Fibroblast of gingiva (primary cell): Measurements from ENCODE around the gene PTPRO.

ENCODE experiments used
- DNase-seq: peaks from one replicate; pipeline ENCODE4 v3.0.0-alpha.2; 2011; ENCODE audit warnings: low read depth

Gene PTPRO

DNA sequence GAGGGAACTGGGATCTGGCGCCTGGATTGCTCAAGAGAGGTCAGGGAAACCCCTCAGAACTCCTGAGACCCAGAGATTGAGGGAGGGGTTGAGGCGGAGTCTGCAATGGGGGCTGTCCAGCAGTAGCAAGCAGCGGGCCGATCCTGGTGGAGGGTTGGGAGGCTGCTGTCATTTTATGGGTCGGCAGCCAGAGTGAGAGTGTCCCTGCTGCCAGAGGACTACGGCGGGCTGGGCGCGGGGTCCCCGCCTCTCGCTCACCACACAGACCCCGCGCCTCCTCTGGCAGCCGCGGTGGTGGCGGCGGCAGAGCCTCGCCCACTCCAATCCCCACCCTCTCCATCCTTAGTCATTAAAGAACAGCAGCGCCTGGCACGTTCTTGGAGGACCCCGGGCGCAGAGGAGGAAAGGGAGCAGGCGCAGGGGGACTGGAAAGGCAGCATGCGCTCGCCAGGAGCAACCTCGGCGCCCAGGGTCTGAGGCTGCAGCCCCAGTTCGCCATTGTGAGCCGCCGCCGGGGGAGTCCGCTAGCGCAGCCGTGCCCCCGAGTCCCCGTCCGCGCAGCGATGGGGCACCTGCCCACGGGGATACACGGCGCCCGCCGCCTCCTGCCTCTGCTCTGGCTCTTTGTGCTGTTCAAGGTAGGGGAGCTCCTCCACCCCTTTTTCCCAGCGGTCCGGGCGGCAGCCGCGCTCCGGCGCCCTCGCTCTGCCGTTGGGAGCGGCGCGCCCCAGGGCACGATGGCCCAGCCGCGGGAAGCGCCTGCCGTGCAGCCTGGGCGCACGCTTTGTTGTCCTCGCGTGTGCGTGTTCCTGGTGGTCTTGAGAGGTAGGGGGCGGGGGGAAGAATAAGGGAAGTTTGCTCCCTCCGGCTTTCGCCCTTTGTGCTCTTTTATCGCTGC lies at the start of gene PTPRO:
PTPRO (plus strand) TSS at position 345 of the 898 bp plus-strand sequence.
- DNase-seq = peak; percentile 28

DNA sequence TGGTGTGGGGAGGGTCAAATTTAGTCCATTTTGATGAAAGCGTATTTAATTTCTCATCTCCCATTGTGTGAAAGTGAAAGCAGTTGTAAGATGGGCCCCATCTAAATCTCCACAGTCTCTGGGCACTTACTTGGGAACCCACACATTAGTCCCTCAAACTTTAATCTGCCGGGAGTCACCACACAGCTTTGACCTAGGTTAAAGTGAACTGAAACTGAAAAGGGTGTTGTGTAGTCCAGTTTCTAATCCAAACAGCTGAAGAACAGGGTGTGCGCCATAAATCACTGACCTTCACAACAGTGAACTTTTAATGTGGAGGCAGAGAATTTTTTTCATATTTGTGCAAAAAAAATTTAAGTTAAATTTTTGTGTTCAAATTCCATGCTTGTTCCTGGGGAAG lies 48.4 kb upstream of the PTPRO start:
- DNase-seq = no peak

DNA sequence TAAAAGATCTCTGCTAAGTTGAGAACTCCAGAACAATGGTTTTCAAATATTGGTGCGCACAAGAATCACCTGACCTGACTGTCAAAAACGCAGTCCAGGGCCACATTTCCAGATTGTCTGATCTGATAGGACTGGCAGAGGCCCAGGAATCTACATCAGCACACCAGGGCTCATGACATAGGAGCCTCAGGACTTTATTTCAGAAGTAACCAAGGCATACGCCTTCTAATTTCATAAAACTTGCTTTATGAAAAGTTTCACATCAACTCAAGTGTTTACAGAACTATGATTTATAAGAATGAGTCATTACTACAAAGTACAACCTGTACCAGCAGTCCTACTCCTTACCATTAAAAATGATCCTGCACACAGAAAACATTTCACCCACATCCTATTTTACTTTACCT lies 47.7 kb upstream of the PTPRO start:
- peak; percentile 46 for DNase-seq

DNA sequence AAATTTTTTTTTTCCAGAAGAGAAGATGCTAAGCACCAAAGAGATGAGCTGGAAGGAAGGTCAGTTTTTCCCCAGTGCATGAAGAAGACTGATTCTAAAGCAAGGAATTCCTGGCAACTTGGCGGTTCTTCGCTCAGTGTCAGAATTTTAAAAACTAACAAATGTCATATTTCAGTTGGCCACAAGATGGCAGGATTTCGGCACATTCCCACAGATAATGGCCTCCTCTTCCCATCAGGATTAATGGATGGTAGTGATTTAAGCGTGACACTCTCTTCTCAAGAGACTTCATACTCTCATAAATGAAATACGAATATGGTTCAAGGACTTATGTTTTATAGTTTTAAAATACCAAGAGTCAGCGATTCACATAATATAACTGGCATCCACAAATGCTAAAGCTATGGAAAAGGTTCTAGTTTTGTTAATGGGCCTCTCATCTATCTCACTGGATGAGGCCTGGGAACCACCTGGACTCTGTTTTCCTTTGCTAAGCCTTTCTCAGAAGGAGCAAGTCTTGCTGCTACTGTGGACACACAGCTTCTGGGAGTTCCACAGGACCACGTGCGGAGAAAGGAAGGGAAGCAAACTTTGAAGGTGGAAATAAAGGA lies 46.1 kb upstream of the PTPRO start:
- DNase-seq = peak; percentile 39

DNA sequence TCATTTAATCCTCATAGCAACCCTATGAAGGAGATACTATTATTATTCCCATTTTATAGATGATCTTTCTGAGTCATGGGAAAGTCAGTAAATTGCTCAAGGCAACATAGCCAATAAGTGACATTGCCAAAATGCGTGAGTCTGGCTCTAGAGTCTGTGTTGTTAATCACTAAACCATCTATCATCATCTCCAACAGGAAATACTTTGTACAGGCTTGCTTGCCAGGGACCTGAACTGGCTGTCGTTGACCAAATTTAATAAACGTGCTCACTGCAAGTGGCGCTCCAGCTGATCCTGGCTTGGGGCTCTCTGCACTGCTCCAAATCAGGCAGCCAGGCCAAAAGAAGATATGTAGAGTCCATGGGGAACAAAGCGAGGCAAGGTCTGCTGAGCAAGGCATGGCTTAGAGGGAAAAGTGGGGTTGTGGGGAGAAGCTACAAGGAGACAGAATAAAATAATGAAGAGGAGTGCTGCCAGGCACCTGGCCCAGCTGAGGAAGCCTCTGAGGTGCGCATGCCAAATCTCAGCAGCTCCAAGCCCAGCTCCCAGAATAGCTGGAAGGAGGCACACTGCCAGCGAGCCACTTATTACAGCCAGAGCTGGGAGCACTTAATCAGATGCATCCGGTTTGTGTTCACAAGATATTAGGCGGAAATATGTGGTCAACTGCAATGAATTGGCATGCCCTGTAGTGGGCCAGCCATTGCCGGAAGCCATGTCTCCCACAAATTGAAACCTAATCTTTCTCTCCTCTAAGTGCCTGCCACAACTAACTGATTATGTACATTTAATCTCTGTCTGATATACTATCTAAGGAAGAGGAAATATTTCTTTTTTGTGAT lies 43.3 kb upstream of the PTPRO start:
- DNase-seq = peak; percentile 84

DNA sequence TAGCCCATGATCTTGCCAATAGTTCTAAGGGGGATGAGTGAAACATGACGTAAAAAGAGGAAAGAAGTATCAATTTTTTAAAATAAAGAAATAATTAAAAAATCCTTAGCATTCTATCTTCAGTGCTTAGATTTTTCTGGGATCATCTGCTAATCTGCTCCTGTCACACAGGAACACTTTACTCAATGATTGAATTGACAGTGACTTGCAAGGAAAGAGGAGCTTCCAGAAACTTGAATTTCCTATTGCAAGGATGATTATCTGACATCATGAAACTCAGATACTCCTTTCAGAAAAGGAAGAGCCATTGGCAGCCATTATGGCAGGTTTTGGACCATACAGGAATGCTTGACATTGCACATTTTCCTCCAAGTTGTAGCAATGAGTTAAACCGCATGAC lies 41.4 kb upstream of the PTPRO start:
- no peak for DNase-seq

DNA sequence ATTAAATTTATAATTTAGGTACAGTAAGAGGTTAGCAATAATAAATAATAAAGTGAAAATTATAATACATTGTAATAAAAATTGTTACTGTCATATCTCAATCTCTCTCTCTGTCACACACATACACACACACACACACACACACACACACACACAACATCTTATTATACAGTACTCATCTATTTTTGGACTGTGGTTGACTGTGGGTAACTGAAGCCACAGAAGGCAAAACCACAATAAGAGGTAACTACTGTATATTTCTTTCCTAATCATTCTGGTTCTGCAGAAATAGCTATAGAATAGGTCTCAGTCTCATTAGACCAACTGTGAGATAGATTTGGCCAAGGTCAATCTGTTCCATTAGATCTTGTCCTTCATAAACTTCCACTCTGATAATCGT lies 33.1 kb upstream of the PTPRO start:
- DNase-seq = no peak

DNA sequence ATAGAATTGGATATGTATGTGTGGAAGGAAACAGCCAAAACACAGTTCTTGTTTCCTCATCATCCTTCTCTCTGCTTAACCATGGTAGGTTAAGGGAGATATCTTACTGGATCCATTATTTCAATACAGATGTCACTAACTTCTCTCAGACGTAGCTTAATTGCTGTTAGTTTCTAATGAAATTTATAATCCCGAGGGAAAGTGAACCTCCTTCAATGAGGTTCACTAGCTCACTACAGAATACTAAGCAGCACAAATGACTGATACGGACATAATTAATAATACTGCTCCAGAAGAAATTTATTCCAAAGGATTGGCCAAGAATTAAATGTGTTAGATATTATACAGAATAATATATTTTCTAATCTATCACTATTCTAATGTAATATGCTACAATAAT lies 28.6 kb upstream of the PTPRO start:
- DNase-seq = no peak

DNA sequence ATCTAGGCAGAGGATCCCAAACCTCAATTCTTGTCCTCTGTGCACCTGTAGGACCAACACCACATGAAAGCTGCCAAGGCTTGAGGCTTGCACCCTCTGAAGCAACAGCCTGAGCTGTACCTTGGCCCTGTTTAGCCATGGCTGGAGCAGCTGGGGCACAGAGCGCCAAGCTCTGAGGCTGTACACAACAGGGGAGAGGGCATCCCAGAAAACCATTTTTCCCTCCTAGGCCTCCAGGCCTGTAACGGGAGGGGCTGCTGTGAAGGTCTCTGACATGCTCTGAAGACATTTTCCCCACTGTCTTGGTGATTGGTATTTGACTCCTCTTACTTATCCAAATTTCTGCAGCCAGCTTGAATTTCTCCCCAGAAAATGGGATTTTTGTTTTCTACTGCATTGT lies 22.4 kb upstream of the PTPRO start:
- DNase-seq = no peak

DNA sequence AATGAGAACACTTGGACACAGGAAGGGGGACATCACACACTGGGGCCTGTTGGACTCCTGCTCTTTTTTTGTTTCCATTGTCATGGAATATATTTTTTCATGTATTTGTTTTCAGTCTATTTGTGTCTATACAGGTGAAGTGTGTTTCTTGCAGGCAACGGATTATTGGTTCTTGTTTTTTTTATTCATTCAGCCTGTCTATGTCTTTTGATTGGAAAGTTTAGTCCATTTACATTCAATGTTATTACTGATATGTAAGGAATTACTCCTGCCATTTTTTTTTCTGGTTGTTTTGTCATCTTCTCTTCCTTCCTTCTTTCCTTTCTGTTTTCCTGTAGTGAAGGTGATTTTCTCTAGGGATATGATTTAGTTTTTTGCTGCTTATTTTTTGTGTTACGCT lies 18.0 kb upstream of the PTPRO start:
- no peak for DNase-seq

DNA sequence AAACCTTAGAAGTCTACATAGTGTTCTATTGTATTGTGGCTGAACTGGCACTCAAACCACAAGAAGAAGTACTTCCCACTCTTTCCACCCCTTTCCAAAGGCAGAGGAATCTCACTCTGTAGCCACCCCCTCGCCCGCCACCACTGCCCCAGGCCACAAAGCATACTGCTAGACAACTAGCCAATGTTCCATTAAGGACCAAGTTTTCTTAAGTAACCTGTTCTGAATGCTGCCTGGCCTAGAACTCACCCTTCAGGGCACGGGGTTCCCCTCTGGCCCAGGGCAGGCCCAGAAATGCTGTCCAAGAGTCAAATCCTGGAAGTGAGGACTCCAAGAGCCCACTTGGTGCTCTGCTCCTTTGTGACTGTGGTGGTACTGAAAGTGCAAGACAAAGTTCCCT lies 15.7 kb upstream of the PTPRO start:
- no peak for DNase-seq

DNA sequence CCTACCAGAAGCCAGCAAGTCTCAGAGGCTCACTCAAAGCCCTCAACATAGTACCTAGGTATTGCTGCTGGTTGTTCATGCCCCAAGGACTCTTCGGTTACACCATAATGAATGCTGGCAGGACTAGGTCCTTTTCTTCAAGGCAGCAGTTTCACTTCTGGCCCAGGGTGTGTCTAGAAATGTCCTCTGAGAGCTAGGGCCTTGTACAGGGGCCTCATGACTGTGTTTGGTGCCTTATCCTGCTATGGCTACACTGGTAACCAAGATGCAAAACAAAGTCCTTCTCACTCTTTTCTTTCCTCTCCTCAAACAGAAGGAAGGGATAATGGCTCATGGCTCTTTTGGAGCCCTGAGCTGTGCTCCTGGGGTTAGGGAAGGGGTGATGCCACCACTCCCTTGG lies 15.2 kb upstream of the PTPRO start:
- no peak for DNase-seq

DNA sequence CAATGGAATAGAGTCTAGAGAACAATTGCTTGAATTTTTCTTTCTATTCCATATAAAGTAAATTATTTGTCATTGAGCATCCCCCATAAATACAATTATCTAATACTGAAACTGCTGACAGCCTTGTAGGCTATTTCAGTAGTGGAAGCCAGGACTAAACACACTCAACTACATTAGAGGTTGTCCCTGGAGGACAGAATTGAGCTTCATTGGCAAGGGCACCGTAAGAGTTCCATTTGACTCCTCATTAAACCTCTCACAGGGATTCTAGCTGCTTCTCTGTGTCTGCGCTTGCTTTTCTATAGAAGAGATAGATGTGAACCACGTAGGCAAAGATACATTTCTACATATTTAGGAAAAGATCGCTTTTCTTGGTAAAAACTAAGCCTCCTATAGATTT lies 3.5 kb upstream of the PTPRO start:
- no peak for DNase-seq

DNA sequence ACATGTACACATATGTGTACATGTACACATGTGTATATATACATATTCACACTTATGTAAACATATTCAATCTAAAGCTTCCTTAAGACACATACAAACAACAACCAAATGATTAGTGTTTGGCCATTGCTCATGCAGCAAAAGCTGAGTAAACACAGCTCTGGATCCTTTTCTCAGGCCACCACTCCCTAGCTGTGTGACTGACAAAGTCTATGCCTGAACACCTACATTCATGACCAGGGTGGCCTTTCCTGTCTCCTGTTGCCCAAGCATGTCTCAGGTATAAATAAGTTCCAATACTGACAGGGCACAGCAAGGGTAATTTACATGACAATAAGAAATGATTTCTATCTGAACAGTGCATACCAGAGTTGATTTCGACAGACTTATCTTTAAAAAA lies 1.4 kb upstream of the PTPRO start:
- DNase-seq = no peak

DNA sequence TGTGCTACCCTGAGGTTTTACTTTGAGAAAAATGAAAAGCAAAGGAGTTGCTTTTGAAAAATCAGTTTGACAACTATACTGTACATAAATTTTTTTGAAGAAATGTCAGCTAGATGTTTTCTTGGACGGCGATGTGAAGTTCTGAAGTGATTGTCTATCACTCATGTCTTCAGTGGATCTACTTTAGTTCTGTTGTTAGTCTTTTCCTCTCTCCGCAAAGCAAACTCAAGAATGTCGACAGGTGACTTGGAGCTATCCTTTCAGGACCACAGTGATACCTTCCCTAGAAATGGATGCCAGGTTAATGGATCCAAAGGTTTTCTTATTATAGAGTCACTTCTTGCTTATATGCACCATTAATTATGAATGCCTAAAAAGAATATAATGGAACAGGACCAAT lies 1.2 kb downstream of the PTPRO start:
- DNase-seq = no peak

DNA sequence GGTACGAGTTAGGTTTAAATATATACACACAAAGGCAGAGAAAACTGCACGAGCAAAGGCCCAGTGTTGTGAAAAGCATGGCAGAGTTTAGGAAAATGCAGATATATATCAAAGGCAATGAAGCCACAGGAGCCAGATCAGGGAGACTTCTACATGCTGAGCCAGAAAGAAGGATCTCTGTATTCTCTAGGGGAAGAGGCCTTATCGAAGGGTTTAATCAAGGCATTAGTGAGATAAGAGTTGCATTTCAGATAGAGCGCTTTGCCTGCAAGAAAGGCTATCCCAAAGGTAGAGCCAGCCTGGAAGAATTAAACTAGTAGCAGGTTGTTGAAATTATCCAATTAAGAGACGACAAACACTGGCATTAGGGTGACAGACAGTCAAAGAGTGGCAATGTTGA lies 7.6 kb downstream of the PTPRO start:
- DNase-seq = no peak

DNA sequence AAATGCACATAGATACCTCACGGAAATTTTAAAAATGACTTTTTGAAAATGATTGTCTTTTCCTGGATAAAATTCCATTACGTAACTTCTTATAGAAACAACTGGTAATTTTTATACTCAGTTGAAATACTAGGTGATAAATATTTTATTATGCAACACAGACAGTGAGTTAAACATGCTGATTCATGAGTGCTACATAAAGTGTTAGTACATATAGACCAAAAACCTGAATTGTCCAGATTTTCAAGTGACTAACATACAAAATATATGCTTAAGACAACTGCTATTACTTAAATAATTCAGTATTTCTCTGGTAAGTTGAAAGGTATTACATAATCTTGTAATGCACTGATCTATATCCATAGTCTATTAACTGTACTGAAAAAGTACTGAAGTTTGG lies 11.9 kb downstream of the PTPRO start:
- DNase-seq = no peak

DNA sequence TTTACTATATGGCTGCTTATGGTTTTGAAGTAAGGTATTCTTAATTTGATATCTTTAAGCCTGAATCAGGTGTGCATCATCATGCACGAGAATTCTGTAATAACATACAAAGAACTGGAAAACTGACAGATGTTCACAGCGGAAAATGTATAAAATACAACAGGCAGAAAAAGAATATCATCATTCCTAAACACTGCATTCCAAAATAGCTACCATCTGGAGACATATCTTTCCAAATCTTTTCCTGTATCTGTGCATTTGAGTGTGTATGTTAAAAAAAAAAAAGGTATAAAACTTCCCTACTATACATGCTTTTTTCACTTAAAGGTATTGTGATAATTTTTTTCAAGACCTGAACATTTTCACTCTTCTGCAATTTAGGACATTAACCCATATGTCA lies 13.7 kb downstream of the PTPRO start:
- DNase-seq = no peak

DNA sequence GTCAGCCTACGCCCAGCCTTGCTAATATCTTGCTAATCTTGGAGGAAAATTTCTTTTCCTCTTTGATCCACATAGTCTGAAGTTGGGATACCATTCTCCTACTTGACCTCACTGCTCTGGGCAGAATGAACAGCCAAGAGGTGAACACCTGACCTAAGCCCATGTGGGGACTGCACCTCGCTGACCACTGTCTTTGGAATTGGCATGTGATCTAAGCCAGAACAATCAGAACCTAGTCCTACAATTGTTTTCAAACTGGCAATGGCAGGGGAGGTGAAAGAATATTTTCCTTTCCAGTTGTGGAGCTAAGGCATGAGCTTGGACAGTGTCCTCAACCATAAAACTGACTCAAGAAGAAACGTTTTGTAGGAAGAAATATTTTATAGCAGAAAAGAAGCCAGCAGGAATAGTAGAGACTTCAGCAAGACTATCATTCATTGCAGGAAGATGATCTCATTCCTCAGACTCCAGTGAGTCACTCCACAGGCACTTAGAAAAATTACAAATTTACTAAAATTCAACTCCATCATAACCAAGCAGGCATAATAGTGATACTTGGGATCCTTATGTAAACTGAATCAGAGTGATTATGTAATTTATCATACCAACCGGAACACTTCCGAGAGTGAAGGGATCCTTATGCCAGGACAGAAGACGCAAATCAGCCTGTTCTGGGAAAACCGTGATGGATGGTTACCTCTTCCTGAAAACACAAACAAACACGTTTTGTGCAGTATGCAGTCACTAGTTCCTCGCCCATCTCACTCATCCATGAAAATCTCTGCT lies 14.7 kb downstream of the PTPRO start:
- DNase-seq = peak; percentile 38

DNA sequence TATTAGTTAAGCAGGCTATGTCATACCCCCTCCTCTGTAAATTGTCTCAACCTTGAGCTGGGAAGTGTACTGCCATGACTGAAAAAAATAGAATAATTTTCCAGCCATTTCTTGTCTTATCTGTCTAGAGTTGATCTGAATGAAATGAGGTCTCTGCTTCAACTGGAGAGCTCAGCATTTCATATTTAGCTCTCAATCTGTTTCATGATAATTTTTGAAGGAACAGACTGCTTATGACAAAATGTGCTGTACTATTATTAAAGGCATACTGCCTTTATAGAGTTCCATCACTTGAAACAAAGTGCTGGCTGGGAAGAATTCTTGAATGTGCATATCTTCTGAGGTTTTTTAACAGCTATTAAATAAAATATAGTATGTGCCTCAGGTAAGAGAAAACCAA lies 19.1 kb downstream of the PTPRO start:
- no peak for DNase-seq

DNA sequence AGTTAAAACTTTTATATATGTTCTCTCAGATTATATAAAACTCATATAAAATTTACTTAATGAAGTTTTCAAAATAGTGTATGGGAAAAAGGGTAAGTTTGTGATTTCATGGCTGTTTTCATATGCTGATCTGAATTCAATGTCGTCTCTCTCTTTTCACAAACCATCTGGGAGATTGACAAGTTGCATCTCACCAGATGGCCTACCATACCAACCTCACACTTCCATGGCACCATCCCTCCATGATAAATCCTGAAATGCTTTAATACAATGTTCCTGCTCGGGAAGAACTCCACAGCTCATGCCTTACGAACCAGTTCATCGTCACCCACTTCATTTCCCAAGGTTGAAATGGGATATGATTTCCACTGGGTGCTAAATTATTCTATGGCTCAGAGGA lies 22.3 kb downstream of the PTPRO start:
- no peak for DNase-seq

DNA sequence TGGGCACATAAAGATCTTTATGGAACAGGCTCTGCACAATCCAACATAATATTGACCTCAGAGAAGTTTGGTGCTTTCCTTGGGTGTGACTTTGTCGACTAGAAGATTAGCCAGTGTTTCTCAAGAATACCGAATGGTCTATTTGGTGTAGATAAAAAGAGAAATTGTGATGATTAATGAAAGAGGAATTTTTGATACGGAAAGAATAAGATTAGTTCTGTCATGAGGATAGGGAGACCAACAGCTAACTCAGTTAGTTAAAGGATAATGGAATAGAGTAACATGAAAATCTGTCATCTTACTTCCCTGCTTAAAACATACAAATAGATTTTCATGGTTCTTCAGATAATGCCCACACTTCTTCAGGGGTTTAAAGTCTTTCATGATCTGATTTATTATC lies 24.2 kb downstream of the PTPRO start:
- DNase-seq = no peak
